ENCODE data around the gene LGALS12.

GRCh38 chr11:63516109-63516508, 10.2 kb downstream of the LGALS12 start:
- TF ChIP-seq POLR2A (IDR thresholded peaks at IDR 0.05; ENCODE audit: low read length) (no peak), GATA1 (IDR thresholded peaks at IDR 0.05; ENCODE audit: low read depth, low read length) (no peak)

Data from erythroblast (primary cell).